GM18498 (cell line): ENCODE measurements around the gene GPR143.
"Not testable (repeated sequence)": the region's sequence is repeated elsewhere in the genome, so short reads cannot be mapped to it uniquely, and the experiment has no call there.

Experiments
- ATAC-seq: cut with Tn5 transposase; IDR thresholded peaks from one replicate; pipeline ENCODE4 v1.9.1; 2021; ENCODE audit warnings: mild to moderate bottlenecking, moderate library complexity; ENCODE audit not compliant: unreplicated experiment

GPR143 gene

DNA sequence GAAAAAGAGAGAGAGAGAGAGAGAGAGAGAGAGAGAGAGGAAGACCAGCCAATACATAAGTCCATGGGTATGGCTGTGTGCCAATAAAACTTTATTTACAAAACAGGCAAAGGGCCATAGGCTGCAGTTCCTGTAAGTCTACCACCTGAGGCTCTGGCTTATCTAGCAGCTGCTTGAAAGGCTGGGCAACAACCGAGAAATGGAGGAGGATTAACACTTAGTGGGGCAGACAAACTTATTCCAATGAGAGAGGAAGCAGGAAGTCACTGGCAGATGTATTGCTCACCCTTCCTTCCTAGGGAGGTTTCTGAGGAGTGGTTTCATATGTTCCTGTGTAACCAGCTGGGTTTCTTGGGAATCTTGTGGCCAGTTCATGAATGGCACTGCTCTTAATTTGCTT is 4.7 kb upstream of the GPR143 start:
- ATAC-seq: no peak

DNA sequence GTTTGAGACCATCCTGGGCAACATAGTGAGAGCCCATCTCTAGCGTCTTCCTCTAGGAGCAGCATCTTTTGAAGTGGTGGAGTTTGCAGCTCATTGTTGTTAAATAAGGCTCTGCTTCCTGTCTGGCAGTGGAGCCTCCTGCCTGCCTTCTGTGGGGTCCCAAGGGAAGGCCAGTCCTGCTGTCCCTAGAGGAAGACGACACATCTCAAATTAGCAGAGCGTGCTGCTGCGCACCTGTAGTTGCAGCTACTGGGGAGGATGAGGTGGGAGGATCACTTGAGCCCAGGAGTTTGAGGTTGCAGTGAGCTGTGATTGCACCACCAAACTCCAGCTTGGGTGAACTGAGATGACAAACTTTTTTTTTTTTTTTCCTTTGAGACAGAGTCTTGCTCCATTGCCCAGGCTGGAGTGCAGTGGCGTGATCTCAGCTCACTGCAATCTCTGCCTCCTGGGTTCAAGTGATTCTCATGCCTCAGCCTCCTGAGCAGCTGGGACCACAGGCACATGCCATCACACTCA is 2.7 kb upstream of the GPR143 start:
- ATAC-seq: not testable (repeated sequence)

DNA sequence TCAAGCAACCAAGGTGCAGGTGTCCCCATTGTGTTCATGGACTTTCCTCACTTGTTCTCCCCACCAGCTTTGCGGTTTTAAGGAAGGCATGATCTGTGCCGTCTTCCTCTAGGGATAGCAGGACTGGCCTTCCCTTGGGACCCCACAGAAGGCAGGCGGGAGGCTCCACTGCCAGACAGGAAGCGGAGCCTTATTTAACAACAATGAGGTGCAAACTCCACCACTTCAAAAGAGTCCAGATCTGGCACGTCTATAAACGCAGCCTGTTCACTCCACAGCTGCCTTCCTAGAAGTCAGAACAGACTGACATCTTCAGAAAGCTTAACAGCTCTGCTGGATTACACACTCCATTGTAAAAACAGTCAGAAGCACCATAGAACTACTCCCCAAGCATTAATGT is 1.7 kb upstream of the GPR143 start:
- no peak for ATAC-seq

DNA sequence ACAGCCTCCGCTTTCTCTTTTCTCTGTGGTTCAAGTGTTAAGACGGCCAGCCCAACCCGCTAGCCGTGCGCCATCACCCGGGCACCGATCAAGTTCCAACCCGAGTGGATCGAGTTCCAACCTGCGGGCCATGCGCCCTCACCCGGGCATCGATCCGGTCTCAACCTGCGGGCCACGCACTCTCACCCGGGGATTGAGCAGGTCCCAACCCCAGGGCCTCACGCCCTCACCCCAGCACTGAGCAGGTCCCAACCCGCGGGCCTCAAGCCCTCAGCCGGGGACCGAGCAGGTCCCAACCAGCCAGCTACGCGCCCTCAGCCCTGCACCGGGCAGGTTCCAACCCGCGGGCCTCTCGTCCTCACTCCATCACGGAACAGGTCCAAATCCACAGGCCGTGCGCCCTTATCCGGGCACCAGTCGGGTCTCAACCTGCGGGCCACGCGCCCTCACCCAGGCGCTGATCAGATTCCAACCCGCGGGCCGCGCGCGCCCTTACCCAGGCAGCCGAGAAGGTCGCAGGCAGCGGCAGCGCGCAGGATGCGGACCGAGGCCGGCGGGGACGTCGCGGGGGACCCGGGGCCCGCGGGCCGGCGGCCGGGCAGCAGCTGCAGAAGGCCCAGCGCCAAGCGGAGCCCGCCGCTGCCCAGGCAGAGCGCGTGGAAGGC is 443 bp downstream of the GPR143 start:
- ATAC-seq: no peak

DNA sequence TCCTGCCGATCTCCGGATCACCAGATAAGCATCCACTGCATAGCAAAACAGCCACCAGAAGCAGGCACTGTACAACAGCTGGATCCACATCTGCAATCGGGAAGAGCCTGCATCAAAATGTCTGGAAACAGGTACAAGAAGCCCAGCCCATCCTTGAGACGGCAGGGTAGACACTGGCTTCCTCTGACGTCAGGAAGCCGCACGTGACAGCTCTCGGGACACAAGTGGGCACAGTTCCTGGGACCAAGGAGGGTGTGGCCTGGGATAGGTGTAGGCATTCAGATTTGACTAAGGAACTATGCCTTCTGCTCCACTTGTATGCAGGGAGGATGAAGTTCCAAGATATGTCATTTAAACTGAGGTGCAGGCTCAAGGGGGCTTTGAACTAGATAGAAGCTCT is 6.3 kb downstream of the GPR143 start:
- no peak for ATAC-seq

DNA sequence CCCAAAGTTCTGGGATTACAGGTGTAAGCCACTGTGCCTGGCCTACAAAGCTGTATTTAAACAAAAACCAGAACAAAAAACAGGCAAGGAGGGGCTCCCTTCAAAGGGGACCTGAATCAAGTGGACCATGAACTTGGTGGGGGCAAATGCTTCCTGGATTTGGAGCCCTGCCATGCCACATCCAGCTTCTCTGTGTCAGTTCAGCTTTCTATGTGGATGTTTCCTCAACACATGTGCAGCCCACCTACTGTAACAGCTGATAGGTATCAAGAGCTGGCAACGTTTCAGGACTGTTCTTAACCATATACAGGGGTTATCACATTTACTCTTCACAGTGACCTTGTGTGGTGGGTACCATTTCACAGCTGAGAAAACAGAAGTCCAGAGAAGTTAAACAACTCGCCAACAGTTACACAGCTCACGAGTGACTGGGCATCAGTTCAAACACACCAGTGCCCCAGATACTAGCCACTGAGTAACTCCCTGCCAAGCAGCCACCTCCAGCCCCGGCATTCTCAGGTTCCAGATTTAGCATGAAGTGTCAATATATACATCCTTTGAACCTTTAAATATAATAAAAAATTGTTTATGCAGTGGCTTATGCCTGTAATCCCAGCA is 7.5 kb downstream of the GPR143 start:
- ATAC-seq: no peak

DNA sequence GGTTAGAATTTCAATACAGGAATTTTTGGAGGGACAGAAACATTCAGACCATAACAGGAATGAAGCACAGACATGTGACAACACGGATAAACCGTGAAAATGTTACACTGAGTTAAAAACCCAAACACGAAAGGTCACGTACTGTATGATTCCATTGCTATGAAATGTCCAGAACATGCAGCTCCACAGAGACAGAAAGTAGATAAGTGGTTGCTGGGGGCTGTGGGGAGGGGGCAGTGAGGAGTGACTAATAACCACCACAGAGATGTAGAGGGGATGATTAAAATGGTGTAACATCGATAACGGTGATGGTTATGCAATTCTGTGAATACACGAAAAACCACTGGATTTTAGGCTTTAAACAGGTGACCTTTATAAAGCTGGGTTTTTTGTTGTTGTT is 8.3 kb downstream of the GPR143 start:
- no peak for ATAC-seq

DNA sequence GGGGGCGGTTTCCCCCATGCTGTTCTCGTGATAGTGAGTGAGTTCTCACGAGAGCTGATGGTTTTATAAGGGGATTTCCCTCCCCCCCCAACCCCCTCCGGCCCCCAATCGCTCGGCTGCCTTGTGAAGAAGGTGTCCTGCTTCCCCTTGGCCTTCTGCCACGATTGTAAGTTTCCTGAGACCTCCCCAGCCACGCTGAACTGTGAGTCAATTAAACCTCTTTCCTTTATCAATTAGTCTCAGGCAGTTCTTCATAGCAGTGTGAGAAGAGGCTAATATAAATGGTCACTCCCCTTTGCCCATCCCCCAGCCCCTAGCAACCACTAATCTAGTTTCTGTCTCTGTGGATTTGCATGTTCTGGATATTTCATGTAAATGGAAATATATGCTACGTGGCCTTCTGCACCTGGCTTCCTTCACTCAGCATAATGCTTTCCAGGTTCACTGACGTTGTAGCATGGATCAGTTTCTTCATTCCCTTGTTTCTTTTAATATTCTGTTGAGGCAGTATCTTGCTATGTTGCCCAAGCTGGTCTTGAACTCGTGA is 16.4 kb downstream of the GPR143 start:
- no peak for ATAC-seq

DNA sequence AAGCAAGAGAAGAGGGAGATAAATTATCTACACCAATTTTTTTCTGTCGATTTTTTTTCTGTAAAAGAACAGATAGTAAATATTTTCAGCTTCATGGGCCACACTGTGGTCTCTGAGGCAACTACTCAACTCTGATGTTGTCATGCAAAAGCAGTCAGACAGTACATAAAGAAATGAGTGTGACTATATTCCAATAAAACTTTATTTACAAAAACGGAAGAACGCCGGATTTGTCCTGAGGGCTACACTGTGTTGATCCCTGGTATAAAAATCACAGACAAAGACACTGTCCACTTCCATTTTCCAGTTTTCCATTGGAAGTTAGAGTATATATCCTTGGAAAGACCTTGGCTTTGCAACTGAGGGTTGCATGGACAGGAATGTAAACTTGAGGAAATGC is 18.0 kb downstream of the GPR143 start:
- ATAC-seq: no peak

DNA sequence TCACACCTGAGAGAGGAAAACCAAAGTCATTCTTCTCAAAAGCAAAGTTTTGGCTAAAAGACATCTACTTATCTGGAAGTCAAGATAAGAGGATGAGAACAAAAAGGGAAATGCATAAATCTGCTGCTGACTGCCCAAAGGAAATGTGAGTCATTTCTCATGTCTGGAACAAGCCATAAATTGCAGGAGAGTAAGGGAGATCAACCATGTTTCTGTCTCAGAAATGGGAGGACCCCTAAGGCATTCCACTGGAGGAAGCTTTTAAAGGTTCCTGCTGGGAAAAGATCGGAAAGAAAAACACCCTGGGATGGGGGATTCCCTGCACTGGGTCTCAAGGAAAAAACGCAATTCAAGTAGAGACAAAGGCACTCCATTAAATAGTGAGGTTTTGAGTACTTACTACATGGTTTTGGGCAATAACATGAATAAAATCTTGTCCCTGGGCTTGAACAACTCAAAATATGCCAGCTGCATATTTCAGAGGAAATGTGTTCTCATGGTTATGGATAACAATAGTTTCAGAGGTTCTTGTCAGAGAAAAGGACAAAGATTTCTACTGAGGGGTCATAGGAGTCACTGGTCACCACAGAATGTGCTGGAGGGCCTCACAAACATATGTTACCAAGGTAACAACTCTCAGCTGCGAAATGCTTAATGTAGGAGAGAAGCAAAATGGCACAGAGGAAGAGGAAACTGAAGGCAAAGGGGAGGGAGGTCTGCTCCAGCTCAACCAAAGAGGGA is 19.3 kb downstream of the GPR143 start:
- no peak for ATAC-seq

DNA sequence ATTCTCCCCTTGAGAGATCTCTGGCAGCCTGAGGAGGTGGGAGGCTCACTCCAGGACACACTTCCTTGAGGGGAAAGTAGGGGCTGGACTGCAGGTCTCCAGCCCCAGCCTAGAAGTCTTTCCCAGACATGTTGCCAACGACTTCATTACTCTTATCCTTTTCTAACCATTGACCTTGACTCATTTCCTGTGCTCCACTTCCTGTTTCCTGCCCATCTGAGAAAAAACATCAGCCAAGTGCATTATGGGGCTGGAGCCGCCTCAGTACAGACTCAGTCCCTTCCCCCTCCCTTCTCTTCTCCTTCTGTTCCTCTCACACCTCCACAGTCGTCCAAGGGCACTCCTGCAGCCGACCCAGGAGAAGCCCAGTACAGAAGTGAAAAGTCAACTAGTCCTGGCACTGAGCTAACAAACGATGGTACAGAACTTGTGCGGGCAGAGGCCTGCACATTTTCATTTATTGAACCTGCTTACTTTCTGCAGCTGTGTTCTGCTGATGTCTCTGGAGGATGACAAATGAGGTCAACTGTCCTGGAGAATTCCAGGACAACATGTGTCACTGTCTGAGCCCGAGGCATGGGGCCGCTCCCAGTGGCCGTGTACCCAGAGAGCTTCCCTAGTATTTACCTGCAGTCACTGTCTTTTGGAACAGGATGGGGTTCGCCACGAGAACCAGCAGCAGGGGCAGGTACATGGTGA is 20.1 kb downstream of the GPR143 start:
- ATAC-seq: no peak

DNA sequence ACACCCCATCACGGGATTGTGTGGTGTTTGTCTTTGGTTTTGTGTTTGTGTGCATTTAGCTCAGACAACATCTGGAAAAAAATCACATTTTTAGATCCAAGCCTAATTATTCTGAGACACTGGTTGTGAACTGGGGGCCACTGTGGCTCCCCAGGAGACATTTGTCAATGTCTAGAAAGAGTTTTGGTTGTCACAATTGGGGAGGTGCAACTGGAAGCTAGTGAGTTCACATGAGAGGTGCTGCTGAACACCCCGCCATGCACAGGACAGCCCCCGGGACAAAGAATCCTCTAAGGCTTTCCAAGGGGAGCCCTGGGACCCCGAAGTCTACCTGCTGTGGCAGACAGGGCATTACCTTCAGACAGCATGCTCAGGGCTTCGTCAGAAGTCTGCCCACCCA is 26.5 kb downstream of the GPR143 start:
- no peak for ATAC-seq

DNA sequence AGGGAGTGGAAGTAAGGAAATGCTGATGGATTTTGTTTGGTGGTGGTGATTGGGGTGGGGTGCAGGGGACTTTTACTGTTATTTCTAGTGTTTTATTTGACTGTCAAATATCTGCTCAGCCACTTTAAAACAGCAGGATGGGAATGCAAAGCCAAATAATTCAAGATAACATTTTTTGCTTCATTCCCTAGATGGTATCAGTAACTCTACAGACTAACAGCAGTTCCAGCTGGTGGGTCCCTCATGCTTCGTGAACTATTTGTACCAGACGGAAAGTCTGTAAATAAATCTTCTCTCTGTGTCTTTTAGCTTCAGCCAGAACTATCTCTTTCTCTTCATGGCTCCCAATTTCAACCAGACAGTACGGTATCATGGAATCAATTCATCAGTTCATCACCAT is 27.5 kb downstream of the GPR143 start:
- ATAC-seq: no peak

DNA sequence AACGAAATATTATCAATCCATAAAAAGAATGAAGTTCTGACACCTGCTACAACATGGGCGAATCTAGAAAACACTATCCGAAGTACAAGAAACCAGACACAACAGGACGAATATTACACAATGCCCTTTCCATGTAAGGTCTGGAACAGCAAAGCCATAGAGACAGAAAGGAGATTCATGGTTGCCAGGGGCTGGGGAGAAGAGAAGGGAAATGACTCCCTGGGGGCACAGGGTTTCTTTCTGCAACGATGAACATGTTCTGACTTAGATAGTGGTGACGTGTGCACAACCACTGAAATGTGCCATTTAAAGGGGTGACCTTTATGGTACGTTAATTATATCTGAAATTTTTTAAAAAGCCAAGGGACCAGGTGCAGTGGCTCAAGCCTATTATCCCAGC is 28.3 kb downstream of the GPR143 start:
- ATAC-seq: no peak

DNA sequence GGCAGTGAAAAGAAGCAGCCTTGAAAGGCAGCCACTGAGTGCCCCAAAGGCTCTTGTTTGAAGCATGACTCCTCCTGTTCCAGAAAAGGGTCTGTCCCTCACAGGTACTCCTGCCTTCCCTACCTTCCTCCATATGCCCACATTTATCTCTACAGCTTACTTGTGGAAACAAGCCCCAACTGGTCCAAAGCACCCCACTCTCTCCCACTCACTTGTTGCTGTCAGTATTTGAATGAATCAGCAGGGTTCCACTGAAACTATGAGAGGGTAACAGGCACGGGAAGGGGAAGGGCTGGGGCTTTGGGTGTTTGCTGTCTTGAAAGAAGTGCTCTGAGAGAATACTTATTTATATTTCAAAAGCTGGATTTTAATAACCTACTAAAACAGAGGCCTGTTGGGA is 34.9 kb downstream of the GPR143 start:
- no peak for ATAC-seq

DNA sequence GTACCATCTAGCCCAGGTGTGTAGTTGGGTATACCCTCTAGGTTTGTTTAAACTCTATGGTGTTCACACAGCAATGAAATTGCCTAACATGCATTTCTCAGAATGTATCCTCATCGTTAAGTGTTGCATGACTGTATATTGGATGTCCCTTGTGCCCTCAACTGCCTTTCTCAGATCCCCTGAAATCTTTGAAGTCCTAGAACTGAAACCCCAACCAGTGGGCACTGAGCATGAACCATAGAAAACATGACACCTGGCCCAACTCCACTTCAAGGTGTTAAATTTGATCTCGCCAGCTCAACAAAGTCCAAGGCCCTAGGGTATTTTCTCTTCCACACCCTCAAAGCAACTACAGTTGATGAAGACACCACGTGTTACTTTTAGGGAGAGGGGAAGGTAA is 35.6 kb downstream of the GPR143 start:
- no peak for ATAC-seq

DNA sequence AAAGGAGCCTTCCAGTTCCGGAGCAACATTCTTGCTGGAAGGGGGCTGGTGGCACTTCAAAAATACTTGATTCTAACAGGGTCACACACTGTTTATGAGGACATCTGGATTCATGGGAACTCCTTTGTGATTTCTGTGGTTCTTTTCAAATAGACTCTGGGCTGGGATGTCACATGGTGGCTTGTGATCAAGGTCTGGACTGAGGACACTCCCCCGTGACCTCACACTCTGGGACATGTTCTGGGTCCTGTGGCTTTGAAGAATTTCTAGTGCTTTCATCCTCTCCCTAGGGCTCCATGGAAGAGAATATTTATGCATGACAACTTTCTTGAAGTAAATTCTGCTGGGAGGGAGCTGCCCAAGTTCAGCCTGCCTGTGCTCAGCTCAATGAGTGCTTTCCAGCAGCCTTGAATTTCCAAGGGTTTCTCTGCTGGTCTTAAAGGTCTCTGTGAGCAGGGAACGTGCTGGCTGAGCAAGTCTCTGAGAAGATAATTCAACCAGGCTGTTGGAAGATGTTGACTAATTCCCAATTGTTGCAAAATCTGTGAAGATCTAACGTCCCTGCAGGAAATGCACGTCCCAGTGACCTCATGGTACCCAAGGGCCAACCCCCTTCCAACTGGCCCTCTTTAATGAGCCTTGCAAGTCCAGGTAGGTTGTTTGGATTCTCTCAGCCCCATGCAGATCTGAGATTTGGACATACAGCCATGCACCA is 36.3 kb downstream of the GPR143 start:
- no peak for ATAC-seq

DNA sequence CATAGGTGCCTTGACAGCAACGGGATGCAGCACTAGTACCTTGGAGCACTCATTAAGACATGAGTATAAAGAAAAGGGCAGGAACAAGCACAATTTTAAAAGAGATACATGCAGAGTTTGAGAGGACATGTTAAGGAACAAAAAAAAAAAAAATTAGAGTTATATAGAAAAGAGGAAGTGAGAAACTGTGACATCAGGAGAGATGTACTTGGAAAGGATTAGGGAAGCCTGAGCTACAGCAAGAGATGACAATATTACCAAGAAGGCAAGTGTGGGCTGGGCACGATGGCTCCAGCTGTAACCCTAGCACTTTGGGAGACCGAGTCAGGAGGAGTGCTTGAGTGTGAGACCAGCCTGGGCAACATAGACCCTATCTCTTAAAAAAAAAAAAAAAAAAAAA is 37.4 kb downstream of the GPR143 start:
- ATAC-seq: no peak

DNA sequence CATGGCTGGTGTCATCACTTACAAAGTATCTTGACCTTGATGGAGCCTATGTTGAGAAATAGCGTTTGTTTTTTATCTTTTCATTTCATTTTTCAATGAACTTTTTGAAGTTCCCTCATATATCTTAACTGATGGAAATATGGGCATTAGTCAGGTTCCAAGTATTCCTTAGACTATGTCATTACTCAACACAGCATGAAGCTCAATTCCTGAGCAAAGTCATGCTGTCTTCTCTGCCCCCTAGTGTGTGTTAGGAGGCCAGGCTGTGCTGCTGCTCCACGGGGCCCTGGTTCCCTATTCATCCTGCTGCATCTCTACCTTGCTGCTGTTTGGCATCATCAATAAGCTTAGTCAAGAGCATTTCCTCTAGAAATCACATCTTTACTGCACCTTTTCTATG is 40.9 kb downstream of the GPR143 start:
- ATAC-seq: no peak

DNA sequence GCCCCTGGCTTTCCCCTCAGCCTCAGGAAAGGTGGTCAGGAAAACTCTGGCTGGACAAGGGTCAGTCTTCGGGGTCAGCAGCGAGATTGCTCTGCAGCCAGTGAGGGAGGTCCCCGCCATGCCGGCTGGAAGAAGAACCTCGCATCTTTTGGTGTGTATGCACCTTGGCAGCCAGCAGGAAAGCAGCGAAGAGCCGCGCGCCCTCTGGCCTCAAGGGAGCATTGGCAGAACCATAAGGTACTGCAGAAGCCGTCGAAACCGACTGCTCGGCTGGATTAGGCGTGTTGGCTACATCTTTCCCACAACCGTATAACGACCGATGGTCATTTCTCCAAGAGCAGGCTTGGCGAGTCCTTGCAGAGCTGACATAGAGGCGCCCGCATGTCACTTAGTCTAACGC is 48.3 kb downstream of the GPR143 start:
- no peak for ATAC-seq

DNA sequence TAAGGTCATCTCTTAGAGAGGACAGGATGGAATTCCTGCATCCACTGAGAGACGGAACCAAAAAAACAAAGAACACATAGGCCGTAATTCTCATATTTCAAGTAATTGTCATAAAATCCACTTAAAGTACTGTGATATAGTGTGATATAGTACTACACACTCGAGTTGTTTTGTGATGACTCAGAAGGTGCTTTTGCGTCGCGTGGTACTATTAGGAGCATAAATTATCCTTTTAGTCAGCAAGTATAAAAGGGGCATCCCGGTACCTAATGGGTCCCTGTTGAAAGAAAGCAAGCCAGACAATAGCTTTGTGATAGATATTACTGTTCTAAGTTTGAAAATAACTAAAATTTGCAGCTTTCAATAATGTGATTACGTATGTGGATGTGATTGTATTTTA is 55.3 kb downstream of the GPR143 start:
- ATAC-seq: no peak
